Brain microvascular endothelial cell (primary cell): Measurements from ENCODE around the gene CSTF2.
"Not testable (repeated sequence)": the region's sequence is repeated elsewhere in the genome, so short reads cannot be mapped to it uniquely, and the experiment has no call there.

Experiments used
- DNase-seq: peaks from one replicate; pipeline ENCODE4 v3.0.0-alpha.2; 2020
- H3K27ac ChIP-seq: fragments of 250-450 bp; sonication (Bioruptor Pico); 2 replicates; pipeline ENCODE4 v1.5.1; 2020; ENCODE audit warnings: mild to moderate bottlenecking, moderate library complexity
- H3K27me3 ChIP-seq: fragments of 250-450 bp; sonication (Bioruptor Pico); replicated peaks from 2 replicates; pipeline ENCODE4 v1.5.1; 2020; ENCODE audit warnings: mild to moderate bottlenecking
- H3K36me3 ChIP-seq: fragments of 250-450 bp; sonication (Bioruptor Pico); replicated peaks from 2 replicates; pipeline ENCODE4 v1.5.1; 2020; ENCODE audit warnings: mild to moderate bottlenecking
- H3K4me3 ChIP-seq: 2 replicates; pipeline ENCODE4 v1.5.1; 2011; ENCODE audit warnings: low read depth, mild to moderate bottlenecking, control low read depth, low read length, moderate library complexity
- CTCF ChIP-seq: IDR thresholded peaks from 2 replicates; pipeline ENCODE4 v1.5.1; 2011; ENCODE audit warnings: low read depth, mild to moderate bottlenecking, moderate library complexity, low read length, control low read depth, inconsistent platforms; ENCODE audit errors: missing control alignments
- in situ Hi-C: cut with HindIII; loops from 2 replicates; pipeline ENCODE4 v1.10.0; 2017; ENCODE audit warnings: low sequenced_read_pairs, low pct_ligation_motif_present

Gene CSTF2

GRCh38 chrX:100804780-100805179 is 15.4 kb upstream of the CSTF2 start:
- in situ Hi-C loops, result no loop called here
- DNase-seq, result no peak
- no peak for TF ChIP-seq CTCF

GRCh38 chrX:100808265-100808664 is 11.9 kb upstream of the CSTF2 start:
- in situ Hi-C loops, H3K27ac ChIP-seq, DNase-seq, H3K4me3 ChIP-seq, H3K36me3 ChIP-seq, H3K27me3 ChIP-seq: not testable (repeated sequence)

More at GRCh38 chrX:100804780-100805179, 15.4 kb upstream of the CSTF2 start:
- no peak overlapping the region for H3K4me3 ChIP-seq
- no peaks in the 10 kb centered on the region for H3K27me3 ChIP-seq
- H3K27ac ChIP-seq, result no peak overlapping the region
- no peaks in the 10 kb centered on the region for H3K36me3 ChIP-seq

GRCh38 chrX:100812216-100813158 is 7.7 kb upstream of the CSTF2 start:
- in situ Hi-C loops, result no loop called here

GRCh38 chrX:100817340-100817739 is 2.9 kb upstream of the CSTF2 start:
- H3K4me3 ChIP-seq, result no peak overlapping the region
- in situ Hi-C loops, result no loop called here
- no peaks in the 10 kb centered on the region for H3K27me3 ChIP-seq
- DNase-seq, result no peak
- TF ChIP-seq CTCF, result no peak
- H3K27ac ChIP-seq, result no peak overlapping the region
- no peaks in the 10 kb centered on the region for H3K36me3 ChIP-seq

More at GRCh38 chrX:100812216-100813158, 7.7 kb upstream of the CSTF2 start:
- H3K4me3 ChIP-seq, result no peak overlapping the region
- DNase-seq, result no peak
- no peak for TF ChIP-seq CTCF
- H3K27me3 ChIP-seq, result no peaks in the 10 kb centered on the region
- H3K27ac ChIP-seq, result no peak overlapping the region
- H3K36me3 ChIP-seq, result no peaks in the 10 kb centered on the region

GRCh38 chrX:100819534-100819836 is 706 bp upstream of the CSTF2 start:
- no peak for TF ChIP-seq CTCF
- Histone ChIP-seq H3K27me3 (no peaks in the 10 kb centered on the region), H3K4me3 (peak overlapping the region; percentile 78), H3K36me3 (peaks cover 6% of the 10 kb centered on the region), H3K27ac (no peak overlapping the region)
- in situ Hi-C loops, result no loop called here
- no peak for DNase-seq

GRCh38 chrX:100829730-100830129 is 9.5 kb downstream of the CSTF2 start:
- Histone ChIP-seq H3K27me3 (no peaks in the 10 kb centered on the region), H3K4me3 (no peak overlapping the region), H3K36me3 (peaks cover 3% of the 10 kb centered on the region), H3K27ac (no peak overlapping the region)
- in situ Hi-C loops, result no loop called here
- TF ChIP-seq CTCF, result no peak
- peak; percentile 20 for DNase-seq
